PFSK-1 (cell line): ENCODE results near the gene CDH3.

Experiments used
- POLR2AphosphoS5 ChIP-seq: IDR thresholded peaks from 2 replicates; pipeline ENCODE4 v1.6.1; 2012; ENCODE audit warnings: low read depth, mild to moderate bottlenecking, control low read depth, low read length, moderate library complexity
- SIN3A ChIP-seq: IDR thresholded peaks from 2 replicates; pipeline ENCODE4 v1.6.1; 2012; ENCODE audit warnings: mild to moderate bottlenecking, low read length, moderate library complexity, borderline replicate concordance; ENCODE audit not compliant: insufficient read depth
- TAF1 ChIP-seq: IDR thresholded peaks from 2 replicates; pipeline ENCODE4 v1.6.1; 2012; ENCODE audit warnings: low read length, control low read depth, borderline replicate concordance; ENCODE audit not compliant: insufficient read depth

DNA sequence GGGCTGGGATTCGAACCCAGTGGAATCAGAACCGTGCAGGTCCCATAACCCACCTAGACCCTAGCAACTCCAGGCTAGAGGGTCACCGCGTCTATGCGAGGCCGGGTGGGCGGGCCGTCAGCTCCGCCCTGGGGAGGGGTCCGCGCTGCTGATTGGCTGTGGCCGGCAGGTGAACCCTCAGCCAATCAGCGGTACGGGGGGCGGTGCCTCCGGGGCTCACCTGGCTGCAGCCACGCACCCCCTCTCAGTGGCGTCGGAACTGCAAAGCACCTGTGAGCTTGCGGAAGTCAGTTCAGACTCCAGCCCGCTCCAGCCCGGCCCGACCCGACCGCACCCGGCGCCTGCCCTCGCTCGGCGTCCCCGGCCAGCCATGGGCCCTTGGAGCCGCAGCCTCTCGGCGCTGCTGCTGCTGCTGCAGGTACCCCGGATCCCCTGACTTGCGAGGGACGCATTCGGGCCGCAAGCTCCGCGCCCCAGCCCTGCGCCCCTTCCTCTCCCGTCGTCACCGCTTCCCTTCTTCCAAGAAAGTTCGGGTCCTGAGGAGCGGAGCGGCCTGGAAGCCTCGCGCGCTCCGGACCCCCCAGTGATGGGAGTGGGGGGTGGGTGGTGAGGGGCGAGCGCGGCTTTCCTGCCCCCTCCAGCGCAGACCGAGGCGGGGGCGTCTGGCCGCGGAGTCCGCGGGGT, 92.1 kb downstream of the CDH3 start, which contains the start of gene CDH1:
- no peak for TF ChIP-seq POLR2AphosphoS5
- no peak for TF ChIP-seq TAF1
- TF ChIP-seq SIN3A, result no peak
